Activated naive CD8-positive, alpha-beta T cell treated with anti-CD3 and anti-CD28 coated beads, Interleukin-2, amount 10 ng/mL, durations not matched to agents 7 days and 5 days (primary cell): ENCODE measurements around the gene ARL2. TPM values are rescaled to one million over a fixed set of nuclear protein-coding genes. Genes with fewer than 3 reads are reported as not detected.
A peak's percentile ranks its signal among the peaks of the same experiment; 100 is the strongest.

ENCODE experiments used
- ATAC-seq: fragments of 150-1000 bp; cut with Tn5 transposase; one replicate; pipeline ENCODE4 v1.10.0; 2021; ENCODE audit warnings: low read depth, moderate library complexity
- POLR2A ChIA-PET: fragments of 350-600 bp; sonication (Branson Sonifier 250); formaldehyde crosslinking; loops from one replicate; lab custom pipeline; 2021; ENCODE audit warnings: antibody characterized with exemption; lab: Charles Lee
- DNase-seq: peaks from one replicate; pipeline ENCODE4 v3.0.0; 2021
- H3K27ac Mint-ChIP-seq: one replicate; pipeline ENCODE4 v1.8.0; 2022; ENCODE audit warnings: mild to moderate bottlenecking, mixed read lengths
- H3K27me3 Mint-ChIP-seq: one replicate; pipeline ENCODE4 v1.8.0; 2022; ENCODE audit warnings: mild to moderate bottlenecking, moderate library complexity, mixed read lengths
- H3K36me3 Mint-ChIP-seq: one replicate; pipeline ENCODE4 v1.8.0; 2021; ENCODE audit warnings: mild to moderate bottlenecking, mixed read lengths
- H3K4me1 Mint-ChIP-seq: one replicate; pipeline ENCODE4 v1.8.0; 2021; ENCODE audit warnings: mixed read lengths
- H3K4me3 Mint-ChIP-seq: one replicate; pipeline ENCODE4 v1.8.0; 2022; ENCODE audit warnings: mild to moderate bottlenecking, moderate library complexity, mixed read lengths
- H3K9me3 Mint-ChIP-seq: one replicate; pipeline ENCODE4 v1.8.0; 2021; ENCODE audit warnings: mixed read lengths
- total RNA-seq, 2 experiments: library from RNA; stranded (reverse); gene quantifications; one replicate each; pipeline ENCODE4 v1.2.3, GENCODE V29; 2021

The ARL2 gene
- total RNA-seq, 2 experiments from 2014 or later: 69.5 to 70.2 TPM

GRCh38 chr11:65058419-65059054 is 44.6 kb downstream of the ARL2 start, which contains the start of gene NAALADL1:
Gene NAALADL1 (minus strand): TSS chr11:65058553. CDS start chr11:65058521, 32 bp downstream.
- Mint-ChIP-seq H3K4me1 (peaks cover 21% of the 10 kb centered on the region), H3K4me3 (no peak within 1 kb of the TSS), H3K36me3 (no peaks in the 10 kb centered on the region), H3K9me3 (no peaks in the 10 kb centered on the region), H3K27me3 (no peaks in the 10 kb centered on the region), H3K27ac (no peak within 1 kb of the TSS)
- no peak for ATAC-seq
- POLR2A ChIA-PET: interaction anchor here (1.0 kb wide), 1 partner anchor 17 kb away, joined by 3 read pairs; the partner anchor contains the start of gene SAC3D1
- no peak for DNase-seq

GRCh38 chr11:65059523-65059922 is 45.6 kb downstream of the ARL2 start:
- Mint-ChIP-seq H3K4me3 (no peak overlapping the region), H3K27ac (no peak overlapping the region), H3K27me3 (no peaks in the 10 kb centered on the region), H3K36me3 (no peaks in the 10 kb centered on the region), H3K9me3 (no peaks in the 10 kb centered on the region), H3K4me1 (peaks cover 12% of the 10 kb centered on the region)
- DNase-seq: no peak
- ATAC-seq: no peak
- POLR2A ChIA-PET: no interaction called here

GRCh38 chr11:65059959-65060824 is 46.2 kb downstream of the ARL2 start:
- peak; percentile 35 for ATAC-seq
- Mint-ChIP-seq H3K4me1 (peaks cover 12% of the 10 kb centered on the region), H3K27me3 (no peaks in the 10 kb centered on the region), H3K36me3 (no peaks in the 10 kb centered on the region), H3K9me3 (no peaks in the 10 kb centered on the region), H3K27ac (no peak overlapping the region), H3K4me3 (no peak overlapping the region)
- DNase-seq: no peak
- POLR2A ChIA-PET: no interaction called here

GRCh38 chr11:65060913-65061408 is 47.0 kb downstream of the ARL2 start:
- ATAC-seq: peak; percentile 26
- Mint-ChIP-seq H3K36me3 (no peaks in the 10 kb centered on the region), H3K9me3 (no peaks in the 10 kb centered on the region), H3K27ac (no peak overlapping the region), H3K27me3 (no peaks in the 10 kb centered on the region), H3K4me3 (no peak overlapping the region), H3K4me1 (peaks cover 12% of the 10 kb centered on the region)
- POLR2A ChIA-PET: no interaction called here
- no peak for DNase-seq

- Mint-ChIP-seq H3K27me3 (no peaks in the 10 kb centered on the region), H3K4me3 (no peak overlapping the region), H3K27ac (no peak overlapping the region), H3K4me1 (peaks cover 12% of the 10 kb centered on the region), H3K9me3 (no peaks in the 10 kb centered on the region), H3K36me3 (no peaks in the 10 kb centered on the region)
- DNase-seq: no peak
- POLR2A ChIA-PET: interaction anchor here (0.6 kb wide), 1 partner anchor 161 kb away, joined by 3 read pairs; no protein-coding TSS in a partner anchor
- no peak for ATAC-seq
These were observed 49.6 kb downstream of the ARL2 start for GRCh38 chr11:65063532-65063931.

GRCh38 chr11:65064847-65065240 is 50.9 kb downstream of the ARL2 start:
- peaks cover 14% of the 10 kb centered on the region for H3K4me1 Mint-ChIP-seq
- H3K9me3 Mint-ChIP-seq: no peaks in the 10 kb centered on the region
- no peak overlapping the region for H3K27ac Mint-ChIP-seq
- ATAC-seq: no peak
- no peaks in the 10 kb centered on the region for H3K36me3 Mint-ChIP-seq
- DNase-seq: no peak
- H3K4me3 Mint-ChIP-seq: no peak overlapping the region
- H3K27me3 Mint-ChIP-seq: no peaks in the 10 kb centered on the region
- POLR2A ChIA-PET: no interaction called here

- ATAC-seq (no peak), DNase-seq (no peak)
- Mint-ChIP-seq H3K27me3 (no peaks in the 10 kb centered on the region), H3K4me3 (no peak overlapping the region), H3K27ac (no peak overlapping the region), H3K36me3 (no peaks in the 10 kb centered on the region), H3K4me1 (peaks cover 9% of the 10 kb centered on the region), H3K9me3 (no peaks in the 10 kb centered on the region)
- POLR2A ChIA-PET: interaction anchor here (0.6 kb wide), 1 partner anchor 359 kb away, joined by 3 read pairs; no protein-coding TSS in a partner anchor
These were observed 51.9 kb downstream of the ARL2 start for GRCh38 chr11:65065851-65066250.

GRCh38 chr11:65066315-65066714 is 52.4 kb downstream of the ARL2 start:
- no peaks in the 10 kb centered on the region for H3K9me3 Mint-ChIP-seq
- H3K27me3 Mint-ChIP-seq: no peaks in the 10 kb centered on the region
- POLR2A ChIA-PET: no interaction called here
- DNase-seq (no peak), ATAC-seq (no peak)
- H3K4me3 Mint-ChIP-seq: no peak overlapping the region
- H3K27ac Mint-ChIP-seq: no peak overlapping the region
- H3K36me3 Mint-ChIP-seq: no peaks in the 10 kb centered on the region
- peaks cover 4% of the 10 kb centered on the region for H3K4me1 Mint-ChIP-seq

GRCh38 chr11:65066805-65067291 is 52.9 kb downstream of the ARL2 start:
- POLR2A ChIA-PET: no interaction called here
- DNase-seq (no peak), ATAC-seq (no peak)
- no peaks in the 10 kb centered on the region for H3K36me3 Mint-ChIP-seq
- no peaks in the 10 kb centered on the region for H3K27me3 Mint-ChIP-seq
- H3K4me3 Mint-ChIP-seq: no peak overlapping the region
- H3K27ac Mint-ChIP-seq: no peak overlapping the region
- H3K4me1 Mint-ChIP-seq: peaks cover 4% of the 10 kb centered on the region
- H3K9me3 Mint-ChIP-seq: no peaks in the 10 kb centered on the region

- Mint-ChIP-seq H3K27me3 (no peaks in the 10 kb centered on the region), H3K27ac (no peak overlapping the region), H3K4me3 (no peak overlapping the region), H3K36me3 (no peaks in the 10 kb centered on the region), H3K4me1 (peaks cover 4% of the 10 kb centered on the region), H3K9me3 (no peaks in the 10 kb centered on the region)
- DNase-seq (no peak), ATAC-seq (no peak)
- POLR2A ChIA-PET: no interaction called here
These were observed 53.5 kb downstream of the ARL2 start for GRCh38 chr11:65067446-65067845.

GRCh38 chr11:65069217-65069616 is 55.3 kb downstream of the ARL2 start:
- ATAC-seq: no peak
- Mint-ChIP-seq H3K9me3 (no peaks in the 10 kb centered on the region), H3K27me3 (no peaks in the 10 kb centered on the region), H3K4me3 (no peak overlapping the region), H3K27ac (no peak overlapping the region), H3K4me1 (peaks cover 4% of the 10 kb centered on the region), H3K36me3 (no peaks in the 10 kb centered on the region)
- DNase-seq: no peak
- POLR2A ChIA-PET: interaction anchor here (0.5 kb wide), 1 partner anchor 53 kb away, joined by 3 read pairs; no protein-coding TSS in a partner anchor
